ENCODE data around the gene IGF2BP2. TPM values are rescaled to one million over a fixed set of nuclear protein-coding genes. Genes with fewer than 3 reads are reported as not detected.

IGF2BP2 gene
- total RNA-seq, 2 donors from 2014 or later = 143 to 162 TPM

GRCh38 chr3:185778821-185779220 lies 46.0 kb downstream of the IGF2BP2 start:
- H3K4me1 ChIP-seq (ENCODE audit: control insufficient read depth, insufficient read depth, low read length) = peaks cover 7% of the 10 kb centered on the region
- no peak overlapping the region for H3K4me3 Mint-ChIP-seq

DNA sequence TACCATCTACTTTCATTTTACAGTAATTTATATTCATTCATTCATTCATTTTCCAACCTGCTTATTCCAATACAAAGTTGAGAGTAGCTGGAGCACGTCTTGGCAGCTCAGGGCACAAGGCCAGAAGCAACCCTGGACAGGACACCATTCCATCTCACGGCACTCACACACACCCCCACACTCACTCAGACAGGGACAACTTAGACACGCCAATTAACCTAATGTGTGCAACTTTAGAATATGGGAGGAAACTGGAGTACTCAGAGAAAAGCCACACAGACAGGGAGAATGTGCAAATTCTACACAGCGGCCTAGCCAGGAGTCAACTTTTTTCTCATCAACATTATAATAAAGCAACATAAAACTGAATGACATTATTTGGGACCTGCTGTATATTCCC lies 46.7 kb downstream of the IGF2BP2 start:
- DNase-seq = peak; percentile 31
- peaks cover 3% of the 10 kb centered on the region for H3K36me3 Mint-ChIP-seq (ENCODE audit: low read depth)
- H3K27me3 ChIP-seq (ENCODE audit: control insufficient read depth, insufficient read depth, low read length, poor library complexity, severe bottlenecking) = no peaks in the 10 kb centered on the region
- H3K4me3 Mint-ChIP-seq = no peak overlapping the region
- H3K27ac ChIP-seq (ENCODE audit: low read depth, low read length) = no peak overlapping the region
- H3K27ac Mint-ChIP-seq = peak overlapping the region; percentile 28
- no peak for TF ChIP-seq CTCF (conservative IDR thresholded peaks at IDR 0.05)
- no peak overlapping the region for H3K9ac ChIP-seq (ENCODE audit: extremely low read depth, low read length, poor library complexity, severe bottlenecking)
- H3K4me1 ChIP-seq (ENCODE audit: control insufficient read depth, insufficient read depth, low read length) = peaks cover 7% of the 10 kb centered on the region
- WGBS, 2 experiments (ENCODE audit: insufficient coverage in 1 of 2, insufficient read length in 1 of 2) = 95 to 100% methylated on average over 1 to 4 of the region's 4 CpGs
- peaks cover 71% of the 10 kb centered on the region for H3K4me1 Mint-ChIP-seq
- no peaks in the 10 kb centered on the region for H3K27me3 Mint-ChIP-seq (ENCODE audit: insufficient read depth)
- no peaks in the 10 kb centered on the region for H3K36me3 ChIP-seq (ENCODE audit: control insufficient read depth, insufficient read depth, low read length)
- no peak overlapping the region for H3K4me3 ChIP-seq (ENCODE audit: low read length)
- H3K9me3 Mint-ChIP-seq = no peaks in the 10 kb centered on the region
- H3K9me3 ChIP-seq (ENCODE audit: control insufficient read depth, low read length) = no peaks in the 10 kb centered on the region

More at GRCh38 chr3:185778821-185779220, 46.0 kb downstream of the IGF2BP2 start:
- no peaks in the 10 kb centered on the region for H3K9me3 ChIP-seq (ENCODE audit: control insufficient read depth, low read length)
- H3K27ac Mint-ChIP-seq = peak overlapping the region; percentile 83
- H3K27me3 Mint-ChIP-seq (ENCODE audit: insufficient read depth) = no peaks in the 10 kb centered on the region
- peaks cover 3% of the 10 kb centered on the region for H3K36me3 Mint-ChIP-seq (ENCODE audit: low read depth)
- no peak overlapping the region for H3K4me3 ChIP-seq (ENCODE audit: low read length)
- no peaks in the 10 kb centered on the region for H3K27me3 ChIP-seq (ENCODE audit: control insufficient read depth, insufficient read depth, low read length, poor library complexity, severe bottlenecking)
- H3K4me1 Mint-ChIP-seq = peaks cover 69% of the 10 kb centered on the region
- no peak overlapping the region for H3K27ac ChIP-seq (ENCODE audit: low read depth, low read length)
- H3K36me3 ChIP-seq (ENCODE audit: control insufficient read depth, insufficient read depth, low read length) = no peaks in the 10 kb centered on the region
- H3K9me3 Mint-ChIP-seq = no peaks in the 10 kb centered on the region
- no peak for TF ChIP-seq CTCF (conservative IDR thresholded peaks at IDR 0.05)
- 100% methylated on average over 1 of the region's 1 CpG; no CpG with 5 or more reads in 1 of the 2 experiments for WGBS, 2 experiments (ENCODE audit: insufficient coverage in 1 of 2, insufficient read length in 1 of 2)
- H3K9ac ChIP-seq (ENCODE audit: extremely low read depth, low read length, poor library complexity, severe bottlenecking) = no peak overlapping the region
- DNase-seq = peak; percentile 37

DNA sequence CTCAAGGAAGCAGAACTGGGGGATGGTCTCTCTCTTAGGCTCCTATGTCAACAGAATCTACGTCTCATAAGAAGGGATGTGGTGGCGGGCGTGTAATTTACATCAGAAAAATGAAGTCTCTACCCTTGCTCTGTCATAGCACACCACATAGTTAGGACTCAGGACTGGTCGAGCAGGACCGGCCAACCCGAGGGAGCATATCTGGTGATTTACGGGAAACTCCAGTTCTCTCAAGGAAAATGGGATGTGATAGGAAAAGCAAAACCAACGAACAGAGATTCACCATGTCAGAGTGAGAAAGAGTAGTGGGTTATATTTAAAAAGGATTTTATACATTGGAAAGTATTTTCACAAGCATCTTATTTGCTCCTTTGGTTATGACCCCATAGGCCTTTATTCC lies 54.7 kb downstream of the IGF2BP2 start:
- Histone ChIP-seq H3K9ac (ENCODE audit: extremely low read depth, low read length, poor library complexity, severe bottlenecking) (no peak overlapping the region), H3K4me1 (ENCODE audit: control insufficient read depth, insufficient read depth, low read length) (no peaks in the 10 kb centered on the region), H3K4me3 (ENCODE audit: low read length) (no peak overlapping the region), H3K27ac (ENCODE audit: low read depth, low read length) (peak overlapping the region; percentile 22), H3K9me3 (ENCODE audit: control insufficient read depth, low read length) (no peaks in the 10 kb centered on the region), H3K36me3 (ENCODE audit: control insufficient read depth, insufficient read depth, low read length) (no peaks in the 10 kb centered on the region), H3K27me3 (ENCODE audit: control insufficient read depth, insufficient read depth, low read length, poor library complexity, severe bottlenecking) (no peaks in the 10 kb centered on the region)
- H3K36me3 Mint-ChIP-seq (ENCODE audit: low read depth) = no peaks in the 10 kb centered on the region
- H3K4me1 Mint-ChIP-seq = peaks cover 38% of the 10 kb centered on the region
- TF ChIP-seq CTCF (conservative IDR thresholded peaks at IDR 0.05) = no peak
- H3K9me3 Mint-ChIP-seq = no peaks in the 10 kb centered on the region
- H3K27ac Mint-ChIP-seq = no peak overlapping the region
- H3K4me3 Mint-ChIP-seq = no peak overlapping the region
- WGBS, 2 experiments (ENCODE audit: insufficient coverage in 1 of 2, insufficient read length in 1 of 2) = 86 to 92% methylated on average over 5 to 8 of the region's 8 CpGs
- no peaks in the 10 kb centered on the region for H3K27me3 Mint-ChIP-seq (ENCODE audit: insufficient read depth)
- no peak for DNase-seq

Measured in endodermal cell (in vitro differentiated cells).